GM19467 (cell line): Measurements from ENCODE around the gene FGFBP2.
A peak's percentile ranks its signal among the peaks of the same experiment; 100 is the strongest.

ENCODE experiments used
- ATAC-seq: cut with Tn5 transposase; IDR thresholded peaks from one replicate; pipeline ENCODE4 v1.9.1; 2021; ENCODE audit warnings: mild to moderate bottlenecking, moderate library complexity; ENCODE audit not compliant: unreplicated experiment

FGFBP2 gene

GRCh38 chr4:15968551-15969300 is 5.8 kb upstream of the FGFBP2 start:
- ATAC-seq, result no peak

GRCh38 chr4:15965325-15965724 is 2.4 kb upstream of the FGFBP2 start:
- no peak for ATAC-seq

DNA sequence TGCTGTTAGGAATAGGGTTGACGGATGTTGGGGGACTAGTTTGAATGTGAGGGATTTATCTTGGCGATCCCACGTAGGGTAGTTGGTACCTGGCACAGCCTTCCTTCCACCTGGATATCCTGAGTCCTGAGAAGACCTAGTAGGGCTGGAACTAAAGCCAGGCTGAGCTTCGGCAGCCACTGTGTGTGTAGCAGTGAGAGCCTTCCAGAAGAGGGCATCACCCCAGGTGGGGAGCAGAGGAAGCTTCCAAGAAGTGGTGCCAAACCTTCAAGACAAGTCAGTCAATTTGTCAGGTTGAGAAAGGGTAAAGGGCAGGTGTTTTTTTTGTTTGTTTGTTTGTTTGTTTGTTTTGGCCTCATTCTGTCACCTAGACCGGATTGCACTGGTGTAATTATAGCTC is 1.2 kb upstream of the FGFBP2 start:
- no peak for ATAC-seq

- ATAC-seq, result peak; percentile 62
These were observed 601 bp upstream of the FGFBP2 start for GRCh38 chr4:15963576-15963975.

DNA sequence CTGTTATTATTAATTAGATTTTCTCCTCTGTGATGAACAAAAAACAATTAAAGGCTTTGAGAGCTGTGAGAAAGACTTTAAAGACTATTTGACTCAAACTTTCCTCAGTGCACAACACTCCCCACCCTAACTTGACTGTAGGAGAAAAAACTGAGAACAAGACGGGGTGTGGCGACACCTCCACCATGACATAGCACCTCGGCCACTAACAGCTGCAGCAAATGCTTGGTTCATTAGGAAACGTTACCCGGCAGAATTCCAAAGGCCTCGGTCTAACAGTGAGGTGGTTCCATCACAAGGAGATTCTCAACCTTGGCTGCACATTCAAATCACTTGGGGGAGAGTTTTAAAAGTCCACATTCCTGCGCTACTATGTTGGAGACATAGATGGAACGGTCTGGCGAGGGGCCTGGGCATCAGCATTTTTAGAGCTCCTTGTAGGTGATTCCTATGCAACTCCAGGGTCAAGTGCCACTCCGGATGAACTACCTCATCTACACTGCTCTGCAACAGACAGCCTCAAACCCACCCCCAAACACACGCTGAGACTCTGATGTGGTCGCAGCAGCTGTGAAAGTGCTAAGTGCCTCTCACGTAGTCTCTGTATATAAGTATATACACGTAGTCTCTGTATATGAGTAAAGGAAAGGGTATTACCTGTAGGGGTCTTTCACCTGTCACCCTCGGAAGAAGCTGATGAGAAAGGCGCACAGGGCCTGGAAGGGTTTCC is 1.0 kb downstream of the FGFBP2 start:
- ATAC-seq, result no peak

DNA sequence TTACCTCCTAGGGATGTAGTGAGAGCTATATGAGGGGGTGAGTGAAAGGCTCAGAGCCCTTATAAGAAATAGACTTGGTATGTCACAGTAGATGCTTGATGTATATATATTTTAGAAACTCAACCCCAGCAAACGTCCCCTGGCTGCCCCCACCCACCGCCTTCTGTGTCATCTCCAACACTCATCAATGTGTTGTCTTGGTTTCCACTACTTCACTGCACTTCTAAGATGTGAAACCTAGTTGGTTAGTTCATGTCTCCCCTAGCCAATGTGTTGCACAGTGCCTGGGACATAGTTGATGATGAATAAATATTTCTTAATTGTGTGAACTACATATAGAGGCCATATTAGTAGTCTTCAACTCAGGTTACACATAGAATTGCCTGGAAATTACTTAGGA is 4.4 kb downstream of the FGFBP2 start:
- no peak for ATAC-seq

DNA sequence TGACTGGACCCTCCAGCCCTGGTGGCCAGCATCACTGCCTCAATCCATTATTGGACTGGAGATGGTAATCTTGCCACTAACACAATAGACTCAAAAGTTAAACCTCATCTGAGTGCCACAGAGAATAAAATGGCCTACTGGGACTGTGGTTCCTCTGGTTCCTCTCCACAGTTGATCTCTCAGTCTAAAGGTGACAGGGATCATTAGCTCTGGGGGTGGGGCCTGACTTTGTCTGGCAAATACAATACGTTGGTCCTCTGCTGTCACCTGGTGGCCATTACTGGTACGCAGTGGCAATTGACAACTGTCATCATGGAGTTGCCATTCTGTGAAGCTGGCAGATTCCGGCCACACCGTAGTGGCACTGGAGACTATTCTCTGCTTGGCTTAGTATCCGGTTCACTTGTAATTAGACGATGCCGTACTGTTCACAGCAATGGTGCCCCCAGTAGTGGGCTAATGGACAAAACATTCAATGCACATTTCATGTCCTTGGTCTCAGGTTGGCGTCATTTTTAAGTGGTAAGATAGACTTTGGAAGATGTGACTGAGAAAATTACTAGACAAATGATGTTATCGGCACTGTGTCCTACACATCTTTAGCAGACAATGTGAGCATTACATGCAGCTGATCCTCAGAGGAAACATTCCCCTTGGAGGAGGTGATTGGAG is 6.7 kb downstream of the FGFBP2 start:
- peak; percentile 98 for ATAC-seq

DNA sequence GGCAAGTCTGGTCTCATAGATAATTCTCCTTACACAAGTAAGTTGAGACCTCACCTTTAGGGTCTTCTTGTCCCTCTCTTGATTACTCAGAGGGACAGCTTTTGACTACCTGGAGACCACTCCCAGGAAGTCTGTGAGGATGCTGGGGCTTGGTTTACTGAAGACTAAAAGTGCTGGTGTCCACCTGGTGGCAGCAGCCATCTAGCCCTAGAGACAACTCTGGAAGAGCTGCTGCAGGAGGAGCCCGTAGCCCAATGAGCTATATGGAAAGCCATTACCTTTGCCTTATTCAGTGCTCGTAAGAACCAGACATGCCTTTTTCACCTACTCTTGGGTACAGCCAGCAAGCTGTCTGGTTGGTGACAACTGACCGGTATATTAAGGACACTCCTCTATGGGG is 7.3 kb downstream of the FGFBP2 start:
- ATAC-seq, result no peak

DNA sequence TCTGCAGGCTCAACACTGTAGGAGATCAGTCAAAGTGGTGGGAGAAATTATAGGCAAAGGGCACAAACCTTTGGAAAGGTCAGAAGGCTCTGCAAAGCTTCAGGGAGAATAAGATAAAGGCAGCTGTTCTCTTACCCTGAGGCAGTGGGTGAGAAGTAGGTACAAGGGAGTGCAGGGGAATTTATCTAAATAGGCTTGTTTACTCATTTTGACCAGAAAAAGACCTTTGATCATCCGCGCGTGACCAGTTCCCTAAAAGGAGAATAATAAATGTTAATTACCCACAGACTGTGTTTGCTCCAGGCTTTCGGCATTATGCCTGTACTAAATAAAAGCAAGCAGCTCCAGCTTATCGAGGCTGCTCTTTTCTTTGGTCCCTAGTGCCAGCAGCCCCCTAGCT is 9.3 kb downstream of the FGFBP2 start:
- no peak for ATAC-seq

- no peak for ATAC-seq
These were observed 11.2 kb downstream of the FGFBP2 start for GRCh38 chr4:15951781-15952180.

DNA sequence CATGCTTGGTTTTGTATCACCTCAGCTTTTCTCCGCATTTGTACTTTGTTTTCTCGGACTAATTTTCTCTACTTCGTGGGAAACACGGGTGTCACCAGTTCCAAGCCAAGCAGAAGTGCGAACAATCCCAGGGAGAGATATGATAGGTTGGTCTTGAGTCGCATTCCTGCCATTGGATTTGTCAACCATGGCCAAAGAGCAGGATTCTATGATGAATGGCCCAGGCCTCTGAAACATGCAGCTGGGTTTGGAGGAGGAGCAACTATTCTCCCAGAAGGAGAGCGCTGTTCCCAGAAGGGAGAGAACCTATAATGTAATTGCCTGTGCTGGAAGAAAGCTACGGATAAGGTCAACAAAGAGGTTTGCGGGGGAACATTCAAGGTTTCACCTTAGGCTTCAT is 14.1 kb downstream of the FGFBP2 start:
- ATAC-seq, result no peak

DNA sequence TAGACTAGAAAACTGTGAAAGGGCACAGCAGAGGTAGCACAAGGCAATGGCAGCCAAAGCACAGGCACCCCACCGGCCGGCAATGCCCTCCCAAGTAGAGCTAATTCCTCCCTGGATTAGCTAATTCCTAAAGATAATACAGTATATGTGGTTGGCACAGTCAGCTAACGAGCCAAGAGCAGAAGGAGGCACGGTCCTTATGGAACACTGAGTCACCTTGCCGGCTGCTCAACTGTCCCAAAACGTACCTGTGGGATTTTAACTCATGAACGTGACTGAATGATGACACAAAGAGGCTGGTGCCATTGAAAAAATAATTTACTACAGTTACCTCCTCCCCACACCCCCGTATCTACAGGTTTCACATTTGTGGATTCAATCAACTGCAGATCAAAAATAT is 15.3 kb downstream of the FGFBP2 start:
- ATAC-seq, result no peak

DNA sequence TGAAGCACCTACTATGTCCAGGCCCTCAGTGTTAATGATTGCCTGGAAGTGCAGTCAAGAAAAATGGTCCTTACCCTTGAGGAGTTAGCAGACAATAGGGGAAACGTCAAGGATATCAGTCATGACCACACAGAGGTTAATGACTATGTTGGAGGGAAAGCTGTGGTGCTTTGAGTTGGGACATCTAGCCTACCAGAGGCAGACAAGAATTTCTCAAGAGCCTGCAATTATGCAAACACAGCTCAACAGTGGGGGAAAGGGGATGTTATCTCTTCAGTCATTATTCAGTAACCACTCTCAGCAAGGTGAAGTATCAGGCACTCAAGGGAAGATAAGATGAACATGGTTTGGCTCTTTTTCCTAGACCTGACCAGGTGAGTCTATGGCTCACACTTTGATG is 17.5 kb downstream of the FGFBP2 start:
- no peak for ATAC-seq

GRCh38 chr4:15944895-15945294 is 18.1 kb downstream of the FGFBP2 start:
- no peak for ATAC-seq

- no peak for ATAC-seq
These were observed 20.7 kb downstream of the FGFBP2 start for GRCh38 chr4:15942283-15942682.

DNA sequence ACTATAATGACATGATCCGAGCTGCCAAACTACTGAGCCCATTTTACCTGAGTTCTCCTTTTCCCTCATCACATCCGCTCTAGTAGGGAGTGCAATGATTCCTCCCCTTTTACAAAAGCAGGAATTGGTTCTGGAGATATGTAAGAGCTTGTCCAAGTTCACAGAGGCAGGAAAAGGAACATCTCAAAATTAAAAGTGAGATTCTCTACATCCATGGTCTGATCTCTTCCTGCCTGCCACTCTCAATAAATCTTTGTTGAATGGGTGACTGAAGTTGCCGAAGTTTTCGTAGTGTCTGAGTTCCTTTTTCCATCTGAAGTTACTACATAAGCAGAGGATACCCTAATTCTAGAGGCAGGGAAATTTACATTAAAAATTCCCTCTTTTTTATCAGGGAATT is 24.3 kb downstream of the FGFBP2 start, which contains the start of gene FGFBP1:
Gene FGFBP1, minus strand, starts transcription at position 101 of the 400 bp plus-strand sequence. CDS start 2,108 bp downstream, outside the sequence.
- no peak for ATAC-seq

DNA sequence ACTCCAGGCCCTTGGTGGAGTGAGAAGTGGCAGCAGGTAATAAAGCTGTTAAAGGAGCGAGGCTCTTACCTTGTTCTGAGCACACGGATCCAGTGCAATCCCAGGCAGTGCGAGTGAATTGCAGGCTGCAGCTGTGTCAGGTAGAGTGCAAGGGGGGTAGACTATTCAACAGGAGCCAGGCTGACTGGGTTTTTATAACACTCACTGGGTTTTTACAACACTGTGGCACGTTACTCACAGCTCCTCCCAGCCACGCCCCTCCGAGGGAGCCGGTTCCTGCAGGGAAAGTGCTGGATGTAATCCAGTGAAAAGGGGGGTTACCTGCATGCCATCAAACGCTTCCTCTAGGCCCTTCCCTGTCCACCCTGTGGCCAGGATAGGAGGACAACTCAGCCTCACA is 24.8 kb downstream of the FGFBP2 start:
- ATAC-seq, result no peak

GRCh38 chr4:15936495-15936894 is 26.5 kb downstream of the FGFBP2 start:
- ATAC-seq, result no peak

GRCh38 chr4:15935504-15936402 is 27.2 kb downstream of the FGFBP2 start:
- ATAC-seq, result no peak

GRCh38 chr4:15934259-15934658 is 28.7 kb downstream of the FGFBP2 start:
- ATAC-seq, result no peak
